EL (cell line): ENCODE data around the gene EEF1A1.

ENCODE experiments used
- DNase-seq: peaks from one replicate; pipeline ENCODE4 v3.0.0-alpha.2; 2016

The EEF1A1 gene

DNA sequence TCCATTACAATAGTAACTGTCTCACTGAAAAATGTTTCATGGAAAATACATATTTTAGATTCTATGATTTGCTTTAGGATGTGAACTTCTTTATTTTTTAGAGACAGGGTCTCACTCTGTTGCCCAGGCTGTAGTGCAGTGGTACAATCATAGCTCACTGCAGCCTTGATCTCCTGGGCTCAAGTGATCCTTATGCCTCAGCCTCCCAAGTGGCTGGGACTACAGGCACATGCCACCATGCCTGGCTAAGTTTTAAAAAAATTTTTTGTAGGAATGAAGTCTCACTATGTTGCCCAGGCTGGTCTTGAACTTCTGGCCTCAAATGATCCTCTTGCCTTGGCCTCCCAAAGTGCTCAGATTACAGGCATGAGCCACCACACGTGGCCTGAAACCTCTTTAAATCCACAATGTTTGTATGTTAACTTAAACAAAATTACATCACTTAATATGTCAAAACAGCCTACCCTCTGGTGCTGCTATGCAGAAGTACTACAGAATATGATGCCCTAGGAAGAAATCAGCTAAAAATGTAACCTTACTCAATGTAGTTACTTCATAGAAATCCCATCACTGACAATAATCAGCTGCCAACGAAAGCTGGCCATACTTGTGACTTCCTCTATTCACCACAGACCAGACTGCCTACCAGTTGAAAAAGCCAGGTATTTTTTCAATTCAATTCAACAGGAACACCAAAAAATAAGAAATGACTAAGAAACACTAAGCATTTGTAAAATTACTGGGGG, 17.6 kb downstream of the EEF1A1 start:
- DNase-seq, result no peak

DNA sequence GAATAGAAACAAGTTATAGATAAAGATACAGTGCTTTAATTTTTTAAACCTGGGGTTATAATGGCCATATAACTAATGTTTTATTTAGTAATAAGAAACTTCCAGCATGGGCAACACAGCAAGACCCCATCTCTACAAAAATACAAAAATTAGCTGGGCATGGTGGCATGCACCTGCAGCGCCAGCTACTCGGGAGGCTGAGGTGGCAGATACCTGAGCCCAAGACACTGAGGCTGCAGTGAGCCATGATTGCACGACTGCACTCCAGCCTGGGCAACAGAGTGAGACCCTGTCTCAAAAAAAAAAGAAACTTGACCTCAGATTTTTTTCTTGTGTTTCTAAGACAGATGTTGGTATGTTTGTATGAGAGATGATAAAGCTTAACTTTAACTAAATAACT, 22.9 kb downstream of the EEF1A1 start:
- DNase-seq, result no peak

DNA sequence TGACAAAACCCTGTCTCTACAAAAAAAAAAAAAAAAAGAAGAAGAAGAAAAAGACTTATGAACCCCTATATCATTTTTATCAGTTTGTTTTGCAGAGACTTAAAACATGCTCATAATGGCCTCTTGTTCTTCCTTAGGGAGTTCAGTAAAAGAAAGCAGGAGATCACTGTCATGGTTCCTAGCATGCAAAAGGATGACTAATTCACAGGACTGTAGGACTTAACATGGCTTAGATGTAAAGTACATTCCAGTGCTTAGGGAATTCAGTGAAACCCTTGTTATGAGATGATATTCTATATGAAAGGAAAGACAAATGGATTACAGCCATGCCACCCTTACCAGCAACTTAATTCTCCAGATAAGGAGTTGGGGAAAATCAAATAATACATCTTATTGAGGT, 29.5 kb downstream of the EEF1A1 start:
- DNase-seq, result peak; percentile 13

DNA sequence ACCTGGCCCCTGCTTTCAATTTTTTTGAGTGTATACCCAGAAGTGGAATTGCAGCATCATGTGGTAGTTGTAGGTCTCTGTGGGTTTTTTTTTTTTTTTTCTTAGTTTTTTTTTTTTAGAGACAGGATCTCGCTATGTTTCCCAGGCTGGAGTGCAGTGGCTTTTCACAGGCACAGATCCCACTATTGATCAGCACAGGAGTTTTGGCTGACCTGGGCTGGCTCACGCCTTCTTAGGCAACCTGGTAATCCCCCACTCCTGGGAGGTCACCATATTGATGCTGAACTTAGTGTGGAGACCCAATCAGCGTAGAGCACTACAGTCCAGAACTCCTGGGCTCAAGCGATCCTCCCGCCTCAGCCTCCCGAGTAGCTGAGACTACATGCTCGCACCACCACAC, 33.4 kb downstream of the EEF1A1 start:
- no peak for DNase-seq

DNA sequence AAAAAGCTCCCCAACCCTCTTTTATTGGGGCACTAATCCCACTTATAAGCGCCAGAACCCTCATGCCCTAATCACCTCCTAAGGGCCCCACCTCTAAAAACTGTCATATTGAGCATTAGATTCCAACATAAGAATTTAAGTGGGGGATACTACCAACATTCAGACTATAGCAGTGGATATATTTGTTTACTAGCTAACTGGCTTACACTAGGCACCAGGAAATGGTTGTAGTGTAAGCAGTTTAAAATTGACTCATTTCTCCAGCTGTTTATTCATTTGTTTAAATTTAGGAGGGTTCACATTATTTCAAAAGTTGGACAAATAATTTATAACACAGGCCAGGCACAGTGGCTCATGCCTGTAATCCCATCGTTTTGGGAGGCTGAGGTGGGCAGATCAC, 36.4 kb downstream of the EEF1A1 start:
- no peak for DNase-seq

DNA sequence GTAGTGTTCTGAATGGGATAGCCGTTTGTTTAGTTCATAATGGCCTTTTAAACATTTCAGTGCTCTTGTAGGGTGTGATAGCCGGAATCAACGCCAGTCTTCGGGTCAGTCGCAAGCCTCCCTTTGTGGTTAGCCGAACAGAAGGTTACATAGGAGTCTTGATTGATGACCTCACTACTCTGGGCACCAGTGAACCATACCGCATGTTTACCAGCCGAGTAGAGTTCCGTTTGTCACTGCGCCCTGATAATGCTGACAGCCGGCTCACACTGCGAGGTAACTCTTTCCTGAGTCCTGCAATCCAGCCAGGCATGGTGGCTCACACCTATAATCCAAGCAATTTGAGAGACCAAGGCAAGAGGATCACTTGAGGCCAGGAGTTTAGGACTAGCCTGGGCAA, 38.9 kb downstream of the EEF1A1 start:
- DNase-seq, result no peak

DNA sequence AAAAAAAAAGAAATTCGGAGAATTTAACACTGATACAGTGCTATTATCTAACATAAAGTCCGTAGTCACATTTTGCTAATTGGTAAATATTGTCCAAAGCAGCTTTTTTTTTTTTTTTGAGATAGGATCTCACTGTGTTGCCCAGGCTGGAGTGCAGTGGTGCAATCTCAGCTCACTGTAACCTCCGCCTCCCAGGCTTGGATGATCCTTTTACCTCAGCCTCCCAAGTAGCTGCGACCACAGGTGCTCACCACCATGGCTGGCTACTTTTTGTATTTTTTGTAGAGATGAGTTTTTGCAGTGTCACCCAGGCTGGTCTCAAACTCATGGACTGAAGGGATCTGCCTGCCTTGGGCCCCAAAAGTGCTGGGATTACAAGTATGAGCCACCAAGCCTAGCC, 43.4 kb downstream of the EEF1A1 start:
- DNase-seq, result no peak

DNA sequence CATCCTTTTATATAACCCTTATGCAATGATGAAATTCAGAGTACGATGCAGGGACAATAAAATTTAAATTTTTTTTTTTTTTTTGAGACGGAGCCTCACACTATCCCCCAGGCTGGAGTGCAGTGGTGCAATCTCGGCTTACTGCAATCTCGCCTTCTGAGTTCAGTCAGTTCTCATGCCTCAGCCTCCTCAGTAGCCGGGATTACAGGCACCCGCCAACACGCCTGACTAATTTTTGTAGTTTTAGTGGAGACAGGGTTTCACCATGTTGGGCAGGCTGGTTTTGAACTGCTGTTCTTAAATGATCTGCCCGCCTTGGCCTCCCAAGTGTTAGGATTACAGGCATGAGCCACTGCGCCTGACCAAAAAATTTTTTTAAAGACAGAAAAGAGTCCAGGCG, 44.1 kb downstream of the EEF1A1 start:
- no peak for DNase-seq

DNA sequence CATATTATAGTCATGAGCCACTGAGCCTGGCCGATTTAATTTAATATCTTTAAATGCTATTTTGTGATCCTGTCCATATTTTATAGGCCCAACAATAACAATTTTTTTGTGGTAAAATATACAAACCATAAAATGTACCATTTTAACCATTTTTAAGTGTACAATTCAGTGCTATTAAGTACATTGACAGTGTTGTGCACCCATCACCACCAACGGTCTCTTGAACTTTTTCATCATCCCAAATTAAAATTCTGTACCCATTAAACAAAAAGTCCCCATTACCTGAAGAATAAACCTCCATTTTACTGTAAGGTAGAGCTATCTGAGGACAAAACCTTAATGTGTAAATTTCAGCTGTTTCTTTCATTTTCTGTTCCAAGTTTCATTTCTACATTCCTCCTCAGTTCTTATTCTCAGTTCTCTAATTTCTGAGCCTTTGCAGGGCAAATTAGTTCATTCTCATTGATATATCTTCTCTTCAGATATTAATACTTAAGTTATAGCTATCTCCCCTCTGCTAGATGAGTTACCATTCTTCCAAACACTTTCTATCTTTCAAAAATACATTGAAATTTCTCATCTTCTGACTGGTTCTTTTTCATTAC, 49.0 kb downstream of the EEF1A1 start:
- no peak for DNase-seq
